Vagina (tissue), 2 donors: ENCODE data around the gene FGF14.

ENCODE experiments used
- CTCF ChIP-seq, 3 experiments: fragments of 450-650 bp in 2 of 3; fragments of 200-600 bp in 1 of 3; sonication (generic) in 1 of 3; IDR thresholded peaks; one replicate each; pipeline ENCODE4 v1.5.1; 2017 to 2019; ENCODE audit warnings: antibody characterized with exemption in 3 of 3, mild to moderate bottlenecking in 2 of 3, moderate library complexity in 2 of 3
- POLR2A ChIP-seq, 2 donors: fragments of 450-650 bp; IDR thresholded peaks; one replicate each; pipeline ENCODE4 v1.6.1; 2017; ENCODE audit warnings: antibody characterized with exemption in 2 of 2, mild to moderate bottlenecking in 2 of 2, moderate library complexity in 2 of 2
- POLR2AphosphoS5 ChIP-seq, 2 donors: sonication (generic); formaldehyde crosslinking; IDR thresholded peaks; one replicate each; pipeline ENCODE4 v1.9.0; 2017; ENCODE audit warnings: antibody characterized with exemption in 2 of 2, mild to moderate bottlenecking in 2 of 2, low read depth in 1 of 2; ENCODE audit not compliant: insufficient read depth in 1 of 2

GRCh38 chr13:101972191-101972590 is 429.7 kb downstream of the FGF14 start:
- TF ChIP-seq CTCF (IDR thresholded peaks at IDR 0.05) = no peak
- no peak for TF ChIP-seq POLR2A (IDR thresholded peaks at IDR 0.05)
- no peak for TF ChIP-seq POLR2AphosphoS5 (IDR thresholded peaks at IDR 0.05; ENCODE audit: insufficient read depth in 1 of 2, low read depth in 1 of 2)
